Kidney capillary endothelial cell (primary cell): Measurements from ENCODE around the gene MAF.

ENCODE experiments used
- DNase-seq: peaks from one replicate; pipeline ENCODE4 v3.0.0-alpha.2; 2018; ENCODE audit warnings: low spot score

MAF gene

GRCh38 chr16:79612207-79612606 lies 11.7 kb upstream of the MAF start:
- DNase-seq: no peak

DNA sequence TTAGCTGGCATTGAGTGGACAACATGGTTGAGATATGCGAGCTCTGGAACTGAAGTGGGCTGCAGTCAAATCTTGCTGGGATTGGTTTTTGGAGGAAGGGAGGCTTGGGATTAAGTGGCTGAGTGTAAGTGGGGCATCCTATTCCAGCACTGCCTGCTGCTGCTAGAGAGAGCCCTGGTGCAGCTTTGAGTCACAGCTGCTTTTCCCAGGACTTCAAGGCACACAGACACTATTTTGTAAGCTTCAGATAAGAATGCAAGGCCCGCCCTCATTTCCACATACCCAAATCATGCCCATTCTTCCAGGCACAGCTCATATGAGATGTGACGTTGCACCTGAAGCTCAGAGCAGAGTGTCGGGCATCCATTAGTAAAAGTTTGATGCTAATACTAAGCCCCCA lies 10.2 kb upstream of the MAF start:
- DNase-seq: no peak

DNA sequence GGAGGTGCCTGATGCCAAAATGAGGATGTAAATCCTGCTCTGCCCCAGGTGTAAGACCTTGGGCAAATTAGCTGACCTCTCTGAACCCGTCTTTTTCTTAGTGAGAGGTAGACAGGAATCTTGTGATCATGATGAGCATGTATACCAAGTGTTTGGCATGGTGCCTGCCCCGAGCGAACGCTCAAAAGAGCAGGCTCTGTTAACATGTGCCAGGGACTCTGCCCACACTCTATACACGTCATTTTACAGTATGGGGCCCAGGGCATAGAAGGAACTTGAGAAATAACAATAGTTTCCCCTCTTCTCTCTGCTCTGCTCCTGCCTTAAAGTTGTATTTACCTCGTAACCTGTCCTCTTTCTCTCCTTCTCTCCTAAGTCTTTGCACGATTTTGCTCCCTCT lies 9.3 kb upstream of the MAF start:
- DNase-seq: no peak

GRCh38 chr16:79608976-79609375 lies 8.4 kb upstream of the MAF start:
- DNase-seq: no peak

DNA sequence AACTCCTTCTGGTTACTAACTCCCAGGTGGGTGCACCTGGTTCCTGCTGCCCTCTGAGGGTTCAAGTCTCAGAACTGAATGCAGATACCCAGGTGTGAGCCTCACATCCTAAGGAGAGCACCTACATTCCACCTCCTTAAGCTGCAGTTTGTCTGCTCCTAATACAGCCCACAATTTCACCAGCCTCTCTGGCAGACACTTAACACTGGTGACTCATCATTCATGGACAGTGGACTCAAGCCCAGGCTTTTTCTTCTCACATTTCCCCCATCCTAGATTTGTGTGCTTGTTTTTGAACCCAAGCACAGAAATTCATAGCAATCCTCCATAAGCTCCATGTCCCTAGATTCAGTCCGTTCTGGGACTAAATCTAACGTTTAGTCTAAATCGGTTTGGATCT lies 7.0 kb upstream of the MAF start:
- DNase-seq: no peak

- DNase-seq: no peak
These were observed 5.5 kb upstream of the MAF start for GRCh38 chr16:79605999-79606398.

- DNase-seq: no peak
These were observed 2.5 kb upstream of the MAF start for GRCh38 chr16:79603055-79603454.

GRCh38 chr16:79602628-79603014 lies 2.1 kb upstream of the MAF start:
- DNase-seq: no peak

GRCh38 chr16:79601931-79602627 lies 1.5 kb upstream of the MAF start:
- DNase-seq: peak; percentile 79

DNA sequence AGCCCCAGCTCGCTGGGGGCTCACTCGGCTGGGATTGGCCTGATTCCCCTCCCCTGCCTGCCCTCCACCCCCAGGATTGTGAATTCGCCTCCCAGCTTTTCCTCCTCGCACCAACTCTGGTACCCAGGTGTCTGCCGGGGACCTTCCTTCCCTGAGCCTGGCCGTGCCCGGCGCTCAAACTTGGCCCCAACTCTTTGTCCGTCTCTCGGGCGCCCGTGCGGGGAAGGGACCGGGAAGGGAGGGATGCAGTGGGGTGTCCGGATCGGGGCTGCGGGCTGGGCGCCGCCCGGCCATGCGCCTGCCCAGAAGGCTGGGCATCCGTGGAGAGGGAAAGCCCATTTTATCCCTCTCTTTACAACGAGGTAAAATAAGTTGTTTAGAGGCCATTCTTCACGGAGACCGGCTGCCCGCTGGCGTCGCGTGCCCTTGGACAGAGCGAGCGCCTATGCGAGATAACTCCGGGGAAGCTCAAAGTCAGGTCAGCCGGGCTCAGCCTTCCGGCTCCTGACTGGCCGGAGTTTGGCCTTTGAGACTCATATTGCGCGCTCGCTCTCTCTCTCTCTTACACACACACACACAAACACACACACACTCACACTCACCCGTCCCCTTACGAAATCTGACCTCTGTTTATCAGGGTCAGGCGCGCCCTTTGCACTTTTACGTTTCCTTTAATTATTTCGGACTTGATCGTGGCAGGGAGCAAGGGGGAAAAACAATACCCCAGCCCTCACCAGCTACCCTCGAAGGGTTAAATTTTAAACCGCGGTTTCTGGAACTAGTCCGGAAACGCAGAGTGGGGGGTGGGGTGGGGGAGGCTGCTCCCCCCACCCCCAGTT lies 774 bp upstream of the MAF start:
- peak; percentile 34 for DNase-seq

GRCh38 chr16:79599837-79600637 lies 500 bp downstream of the MAF start:
- DNase-seq: peak; percentile 44

DNA sequence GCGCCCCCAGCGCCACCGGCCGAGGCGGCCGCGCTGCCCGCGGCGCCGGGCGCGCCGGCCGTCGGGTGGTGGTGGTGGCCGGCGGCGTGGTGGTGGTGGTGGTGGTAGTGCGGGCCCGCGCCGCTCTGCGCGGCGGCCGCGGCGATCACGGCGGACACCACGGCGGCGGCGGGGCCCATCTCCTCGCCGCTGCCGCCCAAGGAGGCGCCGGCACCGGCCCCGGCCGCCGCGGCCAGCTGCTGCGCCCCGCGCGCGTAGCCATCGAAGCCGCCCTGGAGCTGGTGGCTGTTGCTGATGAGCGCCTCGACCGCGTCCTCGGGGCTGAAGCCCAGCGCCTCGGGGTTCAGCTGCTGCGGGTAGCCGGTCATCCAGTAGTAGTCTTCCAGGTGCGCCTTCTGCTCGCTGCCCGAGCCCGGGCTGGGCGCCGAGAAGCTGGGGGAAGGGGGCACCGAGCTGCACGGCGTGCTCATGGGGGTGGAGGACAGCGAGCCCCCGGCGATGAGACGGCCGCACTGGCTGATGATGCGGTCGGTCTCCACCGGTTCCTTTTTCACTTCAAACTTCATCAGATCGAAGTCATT lies 1.2 kb downstream of the MAF start:
- DNase-seq: no peak

DNA sequence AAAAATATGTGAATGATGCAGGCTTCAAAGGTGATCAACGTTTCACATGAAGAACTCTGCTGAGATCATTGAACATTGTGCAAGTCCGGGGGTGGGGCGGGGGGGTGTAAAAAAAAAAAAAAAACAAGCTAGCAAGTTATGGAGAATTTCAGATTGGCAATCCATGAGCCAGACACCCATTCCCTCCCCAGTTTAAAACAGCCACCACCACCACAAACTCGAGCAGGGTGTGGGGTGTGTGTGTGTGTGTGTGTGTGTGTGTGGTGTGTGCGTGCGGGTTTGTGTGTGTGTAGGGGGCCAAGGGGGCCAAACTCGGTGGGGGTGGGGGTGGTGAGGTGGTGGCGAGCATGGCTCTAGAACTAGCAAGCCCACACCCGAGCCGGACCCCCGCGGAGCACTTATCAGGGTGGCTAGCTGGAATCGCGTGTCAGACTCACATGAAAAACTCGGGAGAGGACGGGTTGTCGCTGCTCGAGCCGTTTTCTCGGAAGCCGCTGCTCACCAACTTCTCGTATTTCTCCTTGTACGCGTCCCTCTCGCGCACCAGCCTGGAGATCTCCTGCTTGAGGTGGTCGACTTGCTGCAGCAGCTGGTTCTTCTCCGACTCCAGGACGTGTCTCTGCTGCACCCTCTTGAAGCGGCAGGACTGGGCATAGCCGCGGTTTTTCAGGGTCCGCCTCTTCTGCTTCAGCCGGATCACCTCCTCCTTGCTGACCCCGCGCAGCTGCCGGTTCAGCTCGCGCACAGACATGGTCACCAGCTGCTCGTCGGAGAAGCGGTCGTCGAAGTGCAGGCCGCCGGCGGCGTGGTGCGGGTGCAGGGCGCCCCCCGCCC lies 2.0 kb downstream of the MAF start:
- peak; percentile 55 for DNase-seq

GRCh38 chr16:79598063-79598347 lies 2.5 kb downstream of the MAF start:
- no peak for DNase-seq

GRCh38 chr16:79597277-79598062 lies 3.1 kb downstream of the MAF start:
- DNase-seq: no peak

- no peak for DNase-seq
These were observed 4.5 kb downstream of the MAF start for GRCh38 chr16:79595931-79596450.

DNA sequence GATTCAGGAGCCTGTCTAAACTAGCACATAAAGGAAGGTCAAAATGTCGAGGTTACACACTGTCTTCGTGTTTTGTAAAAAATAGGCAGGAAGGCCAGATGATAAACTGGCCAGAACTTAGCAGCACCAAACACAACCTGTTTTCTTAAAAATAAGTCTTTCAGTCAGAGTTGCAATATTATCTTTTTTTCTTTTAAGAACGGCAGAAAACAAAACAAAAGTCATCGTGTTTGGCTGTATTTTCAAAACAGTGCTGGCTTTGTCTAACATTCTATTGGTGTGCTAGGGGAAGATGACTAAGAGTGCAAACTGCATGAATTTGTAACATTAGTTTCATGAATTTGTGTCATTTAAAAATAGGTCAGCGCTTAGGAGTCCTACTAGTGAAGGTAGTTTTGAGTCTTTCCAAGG lies 5.3 kb downstream of the MAF start:
- no peak for DNase-seq

GRCh38 chr16:79593754-79594153 lies 6.8 kb downstream of the MAF start:
- no peak for DNase-seq

GRCh38 chr16:79593074-79593531 lies 7.4 kb downstream of the MAF start:
- no peak for DNase-seq

DNA sequence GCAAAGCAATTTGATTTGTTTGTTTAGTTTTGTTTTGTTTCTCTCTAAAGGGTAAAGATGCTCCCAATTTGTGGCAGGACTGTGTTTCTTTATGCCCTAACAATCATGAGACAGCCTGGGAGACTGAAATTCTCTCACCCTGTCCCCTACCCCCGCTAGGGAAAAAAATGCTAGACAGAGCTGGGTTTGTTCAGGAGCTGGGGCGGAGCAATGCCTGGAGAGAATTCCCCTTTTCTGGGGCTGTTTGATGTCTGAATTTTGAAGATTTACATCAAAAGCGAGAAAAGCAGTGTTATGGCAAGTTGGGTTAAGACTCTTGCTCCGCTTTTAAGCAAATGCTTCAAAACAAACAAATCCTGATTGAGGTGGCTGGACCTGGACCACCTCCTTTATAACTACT lies 8.4 kb downstream of the MAF start:
- no peak for DNase-seq
